Measurements from ENCODE around the gene CCDC92B.

Gene CCDC92B

GRCh38 chr17:2778489-2778888 lies 29.0 kb upstream of the CCDC92B start:
- no peak for DNase-seq (ENCODE audit: low spot score)

GRCh38 chr17:2777242-2777867 lies 27.9 kb upstream of the CCDC92B start:
- DNase-seq (ENCODE audit: low spot score): no peak

GRCh38 chr17:2776589-2777241 lies 27.3 kb upstream of the CCDC92B start:
- no peak for DNase-seq (ENCODE audit: low spot score)

- DNase-seq (ENCODE audit: low spot score): no peak
Measured at GRCh38 chr17:2775206-2775605, 25.8 kb upstream of the CCDC92B start.

- no peak for DNase-seq (ENCODE audit: low spot score)
Measured at GRCh38 chr17:2770129-2770528, 20.7 kb upstream of the CCDC92B start.

- DNase-seq (ENCODE audit: low spot score): no peak
Measured at GRCh38 chr17:2758870-2759269, 9.4 kb upstream of the CCDC92B start.

- DNase-seq (ENCODE audit: low spot score): no peak
Measured at GRCh38 chr17:2755891-2756724, 6.7 kb upstream of the CCDC92B start.

- DNase-seq (ENCODE audit: low spot score): no peak
Measured at GRCh38 chr17:2751491-2751890, 2.0 kb upstream of the CCDC92B start.

GRCh38 chr17:2750721-2751120 lies 1.3 kb upstream of the CCDC92B start:
- DNase-seq (ENCODE audit: low spot score): no peak

GRCh38 chr17:2749784-2750181 lies 331 bp upstream of the CCDC92B start:
- DNase-seq (ENCODE audit: low spot score): peak; percentile 85

GRCh38 chr17:2745317-2746037 lies 4.0 kb downstream of the CCDC92B start:
- DNase-seq (ENCODE audit: low spot score): no peak

- no peak for DNase-seq (ENCODE audit: low spot score)
Measured at GRCh38 chr17:2737693-2738092, 11.8 kb downstream of the CCDC92B start.

- DNase-seq (ENCODE audit: low spot score): no peak
Measured at GRCh38 chr17:2736956-2737355, 12.5 kb downstream of the CCDC92B start.

GRCh38 chr17:2735896-2736295 lies 13.6 kb downstream of the CCDC92B start:
- DNase-seq (ENCODE audit: low spot score): no peak

- no peak for DNase-seq (ENCODE audit: low spot score)
Measured at GRCh38 chr17:2734939-2735338, 14.5 kb downstream of the CCDC92B start.

- no peak for DNase-seq (ENCODE audit: low spot score)
Measured at GRCh38 chr17:2731807-2732206, 17.6 kb downstream of the CCDC92B start.

- no peak for DNase-seq (ENCODE audit: low spot score)
Measured at GRCh38 chr17:2730764-2731353, 18.6 kb downstream of the CCDC92B start.

GRCh38 chr17:2724784-2725164 lies 24.7 kb downstream of the CCDC92B start:
- peak; percentile 56 for DNase-seq (ENCODE audit: low spot score)

GRCh38 chr17:2723997-2724783 lies 25.3 kb downstream of the CCDC92B start:
- no peak for DNase-seq (ENCODE audit: low spot score)

GRCh38 chr17:2723505-2723996 lies 25.9 kb downstream of the CCDC92B start:
- no peak for DNase-seq (ENCODE audit: low spot score)

- DNase-seq (ENCODE audit: low spot score): no peak
Measured at GRCh38 chr17:2722611-2723010, 26.8 kb downstream of the CCDC92B start.

Data from hepatic stellate cell (primary cell).